Measurements from ENCODE around the gene SLMAP.
A peak's percentile ranks its signal among the peaks of the same experiment; 100 is the strongest.

Gene SLMAP

DNA sequence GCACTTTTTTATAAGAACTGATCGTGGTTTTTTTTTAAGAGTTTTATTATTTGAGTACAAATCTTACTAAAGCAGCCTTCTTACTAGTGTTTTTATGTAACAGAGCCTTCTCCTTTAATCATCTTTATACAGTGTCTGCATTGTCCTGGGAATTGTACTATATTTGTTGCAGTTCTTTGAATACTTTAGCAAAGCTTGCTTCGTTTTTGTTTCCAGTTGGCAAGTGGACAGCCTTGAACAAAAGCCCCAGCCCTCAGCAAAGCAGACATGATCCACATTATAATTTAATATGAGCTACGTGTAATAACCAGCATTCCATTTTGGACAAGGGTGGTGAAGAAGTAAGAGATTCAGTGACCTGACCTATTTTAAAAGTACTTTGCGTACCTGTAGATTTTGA is 139.9 kb downstream of the SLMAP start:
- DNase-seq: no peak

DNA sequence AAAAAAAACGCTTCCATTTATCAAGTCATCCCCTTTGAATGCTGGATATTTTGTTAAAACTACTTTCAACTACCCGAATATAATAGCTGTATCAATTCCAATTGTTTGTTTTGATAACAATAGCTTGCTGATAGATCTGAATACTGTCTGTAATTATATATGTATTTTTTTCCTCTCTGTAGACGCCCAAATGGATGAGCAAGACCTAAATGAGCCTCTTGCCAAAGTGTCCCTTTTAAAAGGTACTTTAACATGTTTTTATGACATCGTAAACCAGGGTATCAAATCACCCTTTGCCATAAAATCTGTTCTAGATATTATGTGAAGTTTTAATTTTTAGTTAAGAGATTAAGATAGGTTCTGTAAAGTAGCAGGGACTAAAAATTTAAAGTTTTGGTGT is 140.6 kb downstream of the SLMAP start:
- DNase-seq: no peak

DNA sequence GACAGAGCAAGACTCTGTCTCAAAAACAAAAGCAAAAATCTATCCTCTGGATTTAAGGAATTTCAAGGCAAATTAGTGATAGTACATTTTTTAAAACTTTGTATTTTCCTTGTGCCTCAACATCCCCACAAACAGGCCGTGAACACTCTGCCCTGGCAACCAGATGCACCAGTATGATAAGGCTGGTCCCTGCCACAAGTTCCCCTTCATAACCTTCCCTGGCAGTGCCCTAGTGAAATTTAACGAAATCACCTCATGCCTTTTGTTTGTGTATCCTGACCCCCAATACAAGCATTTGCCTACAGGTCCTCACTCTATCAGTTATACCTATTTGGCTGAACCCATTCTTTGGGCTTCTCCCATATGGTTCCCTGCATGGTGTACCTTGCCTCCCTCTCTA is 144.7 kb downstream of the SLMAP start:
- DNase-seq: no peak

DNA sequence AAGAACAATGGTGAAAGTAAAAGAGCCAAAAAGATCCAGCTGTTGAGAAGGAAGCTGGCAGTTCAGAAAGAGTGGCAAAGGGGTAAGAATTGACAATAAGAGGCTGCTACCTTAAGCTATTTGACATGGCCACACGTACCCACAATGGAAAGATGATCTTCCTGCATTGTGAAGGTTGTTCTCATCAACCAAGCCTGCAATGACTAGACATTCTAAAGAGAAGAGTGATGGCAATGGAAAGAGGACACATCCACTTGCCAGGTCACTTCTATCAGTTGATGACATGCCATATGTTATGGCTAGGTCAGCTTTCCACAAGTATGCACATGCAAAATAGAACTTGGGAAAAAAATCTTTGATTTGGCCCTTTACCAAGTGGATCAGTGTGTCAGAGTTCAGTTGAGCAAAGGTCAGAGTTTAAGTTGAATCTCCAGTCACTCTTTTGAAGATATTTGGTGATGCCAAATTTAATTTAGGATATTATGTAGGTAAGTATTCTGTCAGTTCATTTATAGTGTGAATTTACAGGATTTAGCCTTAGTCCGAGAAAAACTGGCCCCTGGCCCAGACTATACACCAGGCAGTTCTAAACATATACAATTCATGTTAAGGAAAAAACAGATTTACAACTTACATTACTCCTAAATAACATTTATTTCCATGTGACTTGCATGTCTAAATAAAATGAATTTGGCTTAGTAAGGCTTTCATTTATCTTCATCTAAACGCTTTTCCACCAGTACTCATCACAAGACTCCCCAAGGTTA is 147.2 kb downstream of the SLMAP start:
- no peak for DNase-seq

DNA sequence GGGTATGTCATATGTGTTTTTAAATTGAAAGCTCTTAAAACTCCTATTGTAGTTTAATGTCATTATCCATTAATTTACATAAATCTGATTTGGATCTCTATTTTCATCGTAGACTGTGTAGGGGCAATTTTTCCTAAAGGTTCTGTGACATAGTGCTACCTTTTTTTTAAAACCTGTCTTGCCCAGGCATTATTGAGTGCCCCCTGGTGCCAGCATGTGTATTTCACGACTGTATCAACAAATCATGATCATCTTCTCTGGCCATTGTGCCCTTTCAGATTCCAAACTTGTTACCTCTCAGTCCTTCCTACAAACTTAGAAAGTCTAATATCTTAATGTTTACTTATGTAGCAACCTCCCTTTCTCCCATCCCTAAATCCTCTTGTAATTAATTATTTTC is 154.9 kb downstream of the SLMAP start:
- peak; percentile 10 for DNase-seq

DNA sequence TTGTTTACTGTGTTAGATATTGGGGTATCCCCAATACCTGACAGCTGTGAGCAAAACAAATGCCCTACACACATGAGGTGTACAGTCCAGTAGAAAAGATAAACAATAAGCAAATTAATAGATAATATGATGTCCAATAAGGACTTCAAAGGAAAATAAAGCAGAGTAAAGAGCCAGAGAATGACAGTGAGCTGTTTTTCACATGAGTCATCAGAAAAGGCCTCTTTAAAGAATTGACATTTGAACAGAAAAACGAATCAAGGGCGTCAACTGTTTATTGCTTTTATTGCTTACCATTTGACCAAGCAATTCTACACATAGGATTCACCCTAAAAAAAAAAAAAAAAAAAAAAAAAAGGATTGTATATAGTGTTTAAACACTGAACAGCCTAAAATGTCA is 155.5 kb downstream of the SLMAP start:
- no peak for DNase-seq

DNA sequence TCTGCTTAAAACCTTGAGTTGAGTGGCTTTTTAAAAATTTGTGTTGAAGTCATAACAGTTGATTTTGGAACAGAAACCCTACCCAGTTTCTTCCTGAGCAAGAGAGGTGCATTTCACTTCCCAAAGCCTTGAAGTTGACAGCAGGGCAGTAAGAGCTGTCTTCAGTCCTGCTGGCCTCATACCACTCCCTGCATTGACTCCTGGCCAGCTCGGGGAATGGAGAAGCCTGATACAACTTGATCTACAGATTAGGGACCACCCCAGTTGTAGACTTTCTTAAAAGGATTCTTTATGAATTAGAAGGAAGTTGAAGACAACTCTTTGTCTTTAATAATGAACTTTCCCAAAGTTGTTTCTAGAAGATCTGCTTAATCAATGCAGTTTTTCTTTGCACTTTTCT is 161.5 kb downstream of the SLMAP start:
- no peak for DNase-seq

DNA sequence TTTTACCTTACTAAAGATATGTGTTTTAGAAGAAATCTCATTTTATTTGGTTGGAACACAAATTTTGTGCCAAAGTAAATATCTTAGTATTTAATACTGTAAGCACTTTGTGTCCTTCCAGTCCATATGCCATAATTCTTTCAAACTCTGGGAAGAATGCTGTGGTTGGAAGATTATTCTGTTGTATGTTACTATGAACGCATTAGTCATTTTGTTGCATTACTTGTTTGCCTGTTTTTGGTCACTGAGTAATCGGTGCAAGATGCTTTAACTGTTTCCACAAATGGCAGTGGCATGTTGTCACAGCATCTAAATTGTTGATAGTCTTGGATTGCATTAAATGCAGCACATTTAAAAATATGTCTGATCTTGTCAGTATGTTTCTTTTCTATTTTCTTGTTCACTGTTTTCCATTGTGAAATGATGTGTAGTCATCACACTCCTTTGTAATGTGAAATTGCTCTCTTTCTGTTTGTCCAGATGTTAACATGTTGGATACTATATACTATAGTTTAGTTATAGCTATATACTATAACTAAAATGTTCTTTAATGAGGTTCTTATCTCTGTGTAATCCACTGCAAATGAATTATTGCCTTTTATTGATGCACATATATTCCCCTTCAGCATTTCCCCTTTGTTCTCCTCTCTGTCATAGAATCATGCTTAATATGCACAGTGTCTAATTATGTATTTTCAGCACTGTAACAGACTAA is 162.2 kb downstream of the SLMAP start:
- DNase-seq: no peak

DNA sequence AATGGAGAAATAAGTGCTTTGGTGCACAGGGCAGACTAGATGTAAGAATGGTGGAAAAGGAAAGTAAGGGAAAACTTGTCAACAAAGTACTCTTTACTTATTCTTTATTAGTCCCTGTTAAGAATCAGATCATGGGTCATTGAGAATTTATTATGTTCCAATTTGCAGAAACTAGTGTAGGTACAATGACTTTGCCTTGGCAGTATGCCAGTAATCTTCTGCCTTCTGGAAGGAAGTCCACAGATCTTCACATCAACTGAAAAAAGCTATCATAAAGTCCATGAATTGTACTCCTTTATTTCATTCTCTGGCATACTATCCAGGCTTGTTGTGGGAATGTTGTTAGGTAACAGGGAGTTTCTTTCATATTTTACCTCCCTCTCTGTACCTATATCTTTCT is 163.9 kb downstream of the SLMAP start:
- no peak for DNase-seq

DNA sequence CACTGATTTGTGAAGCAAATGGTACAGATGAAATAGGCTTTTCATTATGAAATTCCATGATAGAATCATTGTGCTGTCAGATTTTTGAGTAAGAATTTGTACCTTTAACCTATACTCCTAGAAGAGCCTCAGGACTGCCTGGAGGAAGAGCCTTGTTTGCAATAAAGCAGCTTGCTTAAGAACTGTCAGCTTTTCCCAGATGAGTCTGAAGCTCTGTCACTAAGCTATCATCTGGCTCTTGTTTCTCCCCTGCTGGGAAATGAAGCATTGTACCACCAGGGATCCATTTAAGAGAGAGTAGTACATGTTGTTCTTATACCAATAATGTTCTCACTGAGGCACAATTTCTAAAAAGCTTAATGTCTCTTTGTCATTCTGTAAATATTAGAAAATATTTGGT is 167.0 kb downstream of the SLMAP start:
- DNase-seq: no peak

DNA sequence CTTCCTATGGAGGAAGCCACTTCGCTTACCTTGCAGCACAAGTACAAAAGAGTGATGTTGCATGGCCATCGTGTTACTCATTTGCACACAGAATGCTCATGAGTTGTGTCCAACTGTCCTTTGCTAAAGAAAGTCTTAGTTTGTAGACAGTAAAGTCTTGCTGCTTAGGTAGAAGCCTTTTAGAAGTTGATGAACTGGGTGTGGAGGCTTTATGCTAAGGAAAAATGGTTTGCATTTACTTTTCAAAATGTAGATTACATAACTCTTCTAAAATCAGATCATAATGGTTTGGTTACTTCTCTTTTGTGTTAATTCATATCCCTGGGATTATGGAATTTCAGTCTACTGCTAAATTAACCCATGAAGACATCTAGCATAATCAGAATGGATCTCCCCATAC is 167.6 kb downstream of the SLMAP start:
- DNase-seq: no peak

DNA sequence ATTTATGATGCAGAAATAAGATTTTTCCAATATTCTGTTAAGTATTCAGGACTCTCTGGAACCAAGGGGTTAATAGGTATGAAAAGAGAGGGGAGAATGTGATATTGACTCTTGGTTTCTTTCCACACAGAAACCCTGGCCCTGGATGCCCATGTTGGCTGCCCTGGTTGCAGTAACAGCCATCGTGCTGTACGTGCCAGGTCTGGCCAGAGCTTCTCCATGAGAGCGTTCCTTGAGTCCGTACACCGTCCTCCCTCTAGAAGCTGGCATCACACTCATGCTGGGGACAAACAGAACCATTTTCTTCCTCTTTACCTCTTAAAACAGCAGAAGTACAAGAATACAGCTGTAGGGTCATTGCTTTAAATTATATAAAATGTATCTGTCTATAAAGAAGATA is 171.1 kb downstream of the SLMAP start:
- no peak for DNase-seq

DNA sequence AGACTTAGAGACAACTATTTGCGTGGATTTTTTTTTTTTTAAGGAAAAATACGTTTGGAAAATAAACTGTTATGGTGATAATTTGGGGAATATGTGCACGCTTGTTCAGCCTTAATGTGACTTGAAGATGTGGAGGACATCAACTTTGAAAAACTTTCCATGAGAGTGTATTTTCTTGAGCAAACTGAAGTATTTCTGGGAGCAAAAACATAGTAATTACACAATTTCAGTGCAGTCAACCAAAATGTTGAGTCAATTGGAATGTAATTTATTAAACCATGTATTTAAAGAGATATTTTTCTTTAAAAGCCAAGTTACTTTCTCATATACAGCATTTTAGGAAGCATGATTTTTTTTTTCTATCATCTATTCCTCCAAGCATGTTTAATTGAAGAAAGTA is 171.8 kb downstream of the SLMAP start:
- no peak for DNase-seq

DNA sequence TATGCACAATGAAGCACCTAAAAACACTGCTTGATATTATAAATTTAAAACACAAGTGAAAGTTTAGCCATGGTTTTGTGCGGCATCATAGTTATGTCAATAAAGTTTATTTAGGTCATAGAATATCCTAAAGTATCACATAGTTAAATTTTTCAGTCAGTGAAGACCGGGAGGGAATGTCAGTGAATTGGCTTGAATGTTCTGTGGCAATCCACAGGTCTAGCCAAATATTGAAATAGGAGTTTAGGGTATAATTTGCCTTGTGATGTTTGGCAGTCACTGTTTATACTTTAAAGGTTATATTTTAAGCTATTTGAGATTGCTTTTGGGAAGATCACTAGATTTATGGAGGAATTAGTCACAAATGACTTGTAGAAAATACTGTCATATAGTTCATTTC is 172.4 kb downstream of the SLMAP start:
- no peak for DNase-seq

DNA sequence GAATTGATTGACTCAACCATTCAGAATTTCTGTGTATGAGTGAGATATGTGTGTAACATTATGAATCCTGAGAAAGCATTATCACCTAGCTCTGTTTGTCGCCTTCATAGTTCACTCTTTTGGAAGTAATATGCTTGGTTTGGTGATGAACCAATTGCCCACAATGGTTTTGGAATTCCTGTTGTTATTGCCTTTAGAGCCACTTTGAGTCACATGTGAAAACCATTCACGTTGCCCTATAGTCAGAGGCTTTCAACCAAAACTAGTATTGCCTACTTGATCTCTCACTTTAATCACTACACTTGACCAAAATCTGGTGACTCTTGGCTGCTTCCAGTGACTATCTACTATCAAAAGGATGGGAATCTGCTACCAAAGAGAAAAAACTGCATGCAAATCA is 173.9 kb downstream of the SLMAP start:
- no peak for DNase-seq

DNA sequence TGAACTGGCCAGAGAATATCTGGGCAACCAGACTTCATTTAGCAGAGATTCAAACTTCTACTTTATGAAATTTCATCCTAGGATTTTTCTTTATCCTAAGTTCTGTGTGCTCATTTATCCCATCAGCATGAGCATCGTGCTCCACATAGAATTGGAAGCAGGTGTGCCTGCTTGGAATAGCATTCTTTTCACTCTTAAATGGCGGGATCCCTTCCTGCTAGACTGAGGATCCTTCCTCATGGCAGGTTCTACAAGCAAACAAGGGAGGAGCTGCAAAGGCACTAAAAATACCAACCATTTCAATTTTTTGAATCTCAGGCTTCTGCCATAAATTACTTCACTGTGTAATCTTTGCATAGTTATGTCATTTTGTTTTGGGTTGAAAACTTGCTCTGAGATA is 177.5 kb downstream of the SLMAP start:
- no peak for DNase-seq

DNA sequence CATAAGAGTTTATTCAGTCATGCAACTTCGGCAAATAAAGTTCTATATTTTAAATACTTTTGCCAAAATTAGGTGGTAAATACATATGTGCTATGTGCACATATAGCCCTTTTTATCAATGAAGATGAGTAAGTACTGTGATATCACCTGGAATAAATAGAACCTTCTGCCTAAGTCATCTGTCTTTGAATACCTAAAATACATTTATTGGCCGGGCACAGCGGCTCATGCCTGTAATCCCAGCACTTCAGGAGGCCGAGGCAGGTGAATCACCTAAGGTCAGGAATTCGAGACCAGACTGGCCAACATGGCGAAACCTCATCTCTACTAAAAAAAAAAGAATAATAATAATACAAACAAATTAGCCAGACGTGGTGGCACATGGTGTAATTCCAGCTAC is 178.3 kb downstream of the SLMAP start:
- DNase-seq: no peak

DNA sequence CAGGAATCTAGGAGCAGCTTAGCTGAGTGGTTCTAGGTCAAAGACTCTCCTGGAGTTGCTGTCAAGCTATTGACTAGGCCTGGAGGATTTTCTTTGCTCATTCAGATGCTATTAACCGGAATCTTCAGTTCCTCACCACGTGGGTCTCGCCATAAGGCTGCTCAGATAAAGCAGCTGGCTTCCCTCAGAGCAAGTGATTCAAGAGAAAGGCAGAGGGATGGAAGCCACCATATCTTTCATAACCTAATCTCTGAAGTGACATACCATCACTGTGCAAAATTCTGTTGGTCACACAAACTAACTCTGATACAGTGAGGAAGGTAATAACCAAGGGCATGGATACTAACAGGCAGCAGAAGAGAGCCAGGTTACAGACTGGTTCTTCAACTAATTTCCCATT is 179.4 kb downstream of the SLMAP start:
- no peak for DNase-seq

DNA sequence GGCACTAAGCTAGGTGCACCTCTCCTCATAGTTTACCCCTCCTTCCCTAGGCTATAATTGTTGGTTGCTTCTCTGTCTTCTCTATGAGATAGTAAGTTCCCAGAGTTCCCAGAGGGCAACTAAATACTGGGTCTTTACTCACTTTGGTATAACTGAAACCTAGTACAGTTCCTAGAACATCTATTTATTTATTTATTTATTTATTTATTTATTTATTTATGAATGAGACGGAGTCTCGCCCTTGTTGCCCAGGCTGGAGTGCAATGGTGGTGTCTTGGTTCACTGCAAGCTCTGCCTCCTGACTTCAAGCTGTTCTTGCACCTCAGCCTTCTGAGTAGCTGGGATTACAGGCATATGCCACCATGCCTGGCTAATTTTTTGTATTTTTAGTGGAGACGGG is 181.0 kb downstream of the SLMAP start:
- no peak for DNase-seq

DNA sequence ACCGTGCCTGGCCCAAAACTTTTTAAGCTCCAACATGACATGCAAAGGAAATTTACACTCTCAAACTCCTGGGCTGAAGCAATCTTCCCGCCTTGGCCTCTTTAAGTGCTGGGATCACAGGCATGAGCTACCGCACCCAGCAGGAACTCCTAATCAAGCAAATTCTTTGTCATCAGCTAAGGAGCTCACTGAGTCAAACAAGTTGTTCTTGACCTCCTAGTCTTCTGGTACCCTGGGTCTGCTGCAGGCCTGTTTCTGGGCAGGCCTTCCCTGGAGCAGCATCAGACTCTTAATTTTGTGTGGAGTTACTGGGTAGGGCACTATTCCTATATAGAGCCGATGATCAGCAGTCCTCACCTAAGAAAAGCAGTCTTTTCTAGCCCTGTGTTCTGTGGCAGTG is 183.7 kb downstream of the SLMAP start:
- DNase-seq: no peak

DNA sequence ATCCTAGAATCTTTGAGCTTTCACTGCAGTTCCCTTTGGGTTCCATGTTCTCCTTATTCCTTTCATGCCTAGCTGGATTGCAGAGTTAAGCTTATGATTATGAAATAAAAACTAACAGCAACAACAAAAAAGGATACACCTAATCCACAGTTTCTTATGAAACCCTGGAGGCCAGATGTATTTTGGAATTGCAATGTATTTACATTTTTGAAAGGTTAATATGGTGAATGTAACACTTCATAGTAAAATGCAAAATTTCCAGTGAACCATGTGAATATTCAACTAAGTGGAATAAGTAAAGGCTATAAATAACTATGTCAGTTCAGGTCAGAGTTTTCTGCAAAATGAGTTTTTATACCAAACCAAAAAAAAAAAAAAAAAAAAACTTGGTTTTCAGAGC is 186.3 kb downstream of the SLMAP start:
- no peak for DNase-seq

DNA sequence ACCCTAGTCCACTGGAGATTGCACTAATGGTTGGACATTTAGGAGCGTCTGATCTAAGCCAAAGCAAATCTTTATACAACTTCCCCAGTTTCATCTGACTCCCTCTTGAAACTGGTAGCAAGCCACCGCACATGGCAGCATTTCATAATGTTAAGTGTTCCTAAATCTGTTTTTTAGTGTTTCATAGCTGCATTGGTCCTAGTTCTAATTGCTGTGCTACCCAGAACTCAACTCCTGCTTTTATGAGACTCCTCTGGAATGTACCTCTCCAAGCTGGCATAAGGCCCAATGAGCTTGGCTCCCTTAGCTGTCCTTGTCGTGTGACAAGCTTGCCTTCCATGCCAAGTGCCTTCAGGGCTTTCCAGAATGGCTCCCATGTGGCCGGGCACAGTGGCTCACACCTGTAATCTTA is 186.8 kb downstream of the SLMAP start:
- DNase-seq: no peak

DNA sequence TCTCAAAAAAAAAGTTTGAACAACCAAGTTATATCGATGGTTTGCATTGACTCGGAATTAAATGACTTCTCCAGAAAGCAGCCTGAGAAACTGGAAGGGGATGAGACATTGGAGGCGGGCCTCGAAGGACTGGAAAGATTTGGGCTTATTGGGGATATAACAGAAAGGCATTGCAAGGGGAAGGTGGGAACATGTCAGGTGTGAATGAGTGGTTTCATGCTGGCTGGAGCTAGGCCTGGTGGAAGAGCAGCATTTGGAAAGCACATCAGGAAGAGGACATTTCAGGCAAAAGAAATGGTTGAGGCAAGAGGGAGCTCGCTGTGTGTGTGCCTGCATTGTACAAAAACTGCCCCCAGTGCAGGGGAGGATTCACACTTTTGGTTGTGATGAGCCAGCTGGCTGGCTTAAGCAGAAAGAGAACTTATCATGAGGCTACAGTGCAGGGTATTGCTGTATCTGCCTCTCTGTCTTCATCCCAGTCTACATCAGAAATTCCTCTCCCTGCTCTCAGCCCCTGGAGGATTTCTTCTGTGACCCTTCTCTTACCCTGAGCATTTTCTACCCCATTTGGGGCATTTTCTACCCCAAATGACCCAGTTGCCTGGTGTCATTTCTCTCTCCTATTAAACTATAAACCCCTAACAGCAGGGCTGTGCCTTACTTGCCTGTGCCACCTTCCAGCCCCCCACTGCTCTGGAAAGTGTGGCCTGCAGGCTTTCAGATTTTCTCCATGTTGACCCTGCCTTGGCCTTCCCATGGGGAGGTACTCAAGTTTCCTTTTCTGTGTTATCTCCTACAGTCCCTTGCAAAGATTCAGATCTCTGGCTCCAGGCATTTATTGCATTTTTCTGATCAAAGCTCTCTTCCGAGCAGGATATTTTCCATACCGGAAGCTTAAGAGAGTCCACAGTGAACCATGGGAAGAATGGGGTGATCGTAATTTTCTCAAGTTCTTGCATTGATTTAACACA is 187.7 kb downstream of the SLMAP start:
- no peak for DNase-seq

DNA sequence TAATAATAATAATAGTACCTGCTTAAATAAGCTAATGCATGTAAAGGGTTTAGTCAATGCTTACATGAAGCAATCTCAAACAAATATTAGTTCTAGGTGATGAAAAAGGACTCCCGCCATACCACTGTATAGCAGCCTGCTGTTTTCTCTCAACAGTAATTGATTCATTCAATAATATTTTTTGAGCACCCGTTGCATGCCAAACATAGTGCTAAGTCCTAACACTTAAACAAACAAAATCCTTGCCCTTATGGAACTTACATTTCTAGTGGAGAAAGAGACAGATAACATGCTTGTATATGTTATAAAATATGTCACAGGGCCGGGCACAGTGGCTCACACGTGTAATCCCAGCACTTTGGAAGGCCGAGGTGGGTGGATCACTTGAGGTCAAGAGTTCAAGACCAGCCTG is 190.9 kb downstream of the SLMAP start:
- DNase-seq: no peak
